Chondrocyte (in vitro differentiated cells): ENCODE results near the gene SGCG. TPM values are rescaled to one million over a fixed set of nuclear protein-coding genes. Genes with fewer than 3 reads are reported as not detected.
A peak's percentile ranks its signal among the peaks of the same experiment; 100 is the strongest.

ENCODE experiments used
- DNase-seq: peaks from one replicate; pipeline ENCODE4 v3.0.0; 2021; ENCODE audit warnings: mixed read lengths, low spot score
- H3K27ac Mint-ChIP-seq: one replicate; pipeline ENCODE4 v1.8.0; 2021; ENCODE audit warnings: mild to moderate bottlenecking, moderate library complexity, mixed read lengths; ENCODE audit not compliant: unreplicated experiment
- H3K27me3 Mint-ChIP-seq: 2 replicates; pipeline ENCODE4 v1.8.0; 2021; ENCODE audit warnings: low read depth, mixed read lengths
- H3K36me3 Mint-ChIP-seq: 2 replicates; pipeline ENCODE4 v1.8.0; 2021; ENCODE audit warnings: low read depth, mixed read lengths
- H3K4me1 Mint-ChIP-seq: 2 replicates; pipeline ENCODE4 v1.8.0; 2021; ENCODE audit warnings: low read depth, mild to moderate bottlenecking, mixed read lengths
- H3K4me3 Mint-ChIP-seq: one replicate; pipeline ENCODE4 v1.8.0; 2021; ENCODE audit warnings: mild to moderate bottlenecking, moderate library complexity, mixed read lengths; ENCODE audit not compliant: unreplicated experiment
- H3K9me3 Mint-ChIP-seq: 2 replicates; pipeline ENCODE4 v1.8.0; 2021; ENCODE audit warnings: low read depth, mixed read lengths
- CTCF ChIP-seq: fragments of 200-600 bp; sonication (generic); IDR thresholded peaks from 2 replicates; pipeline ENCODE4 v1.5.0; 2021; ENCODE audit warnings: antibody characterized with exemption, mild to moderate bottlenecking, moderate library complexity
- total RNA-seq: library from RNA; stranded (reverse); gene quantifications from 3 replicates; pipeline ENCODE4 v1.2.1, GENCODE V29; 2021

The SGCG gene
- total RNA-seq, 1 donor from 2014 or later: 12.8 TPM

GRCh38 chr13:23347601-23348000 is 166.8 kb downstream of the SGCG start:
- Mint-ChIP-seq H3K4me1 (peaks cover 59% of the 10 kb centered on the region), H3K36me3 (peaks cover 43% of the 10 kb centered on the region), H3K4me3 (no peak overlapping the region), H3K27me3 (no peaks in the 10 kb centered on the region), H3K27ac (peak overlapping the region; percentile 53), H3K9me3 (no peaks in the 10 kb centered on the region)
- no peak for TF ChIP-seq CTCF
- no peak for DNase-seq

- Mint-ChIP-seq H3K27me3 (no peaks in the 10 kb centered on the region), H3K4me3 (no peak overlapping the region), H3K9me3 (no peaks in the 10 kb centered on the region), H3K4me1 (peaks cover 67% of the 10 kb centered on the region), H3K27ac (peak overlapping the region; percentile 41), H3K36me3 (peaks cover 48% of the 10 kb centered on the region)
- peak; percentile 40 for TF ChIP-seq CTCF
- DNase-seq: no peak
Observed at GRCh38 chr13:23348262-23349127, 167.7 kb downstream of the SGCG start.

GRCh38 chr13:23349161-23349897 is 168.6 kb downstream of the SGCG start:
- no peaks in the 10 kb centered on the region for H3K9me3 Mint-ChIP-seq
- TF ChIP-seq CTCF: no peak
- peaks cover 46% of the 10 kb centered on the region for H3K36me3 Mint-ChIP-seq
- no peak for DNase-seq
- no peaks in the 10 kb centered on the region for H3K27me3 Mint-ChIP-seq
- peak overlapping the region; percentile 77 for H3K27ac Mint-ChIP-seq
- peaks cover 64% of the 10 kb centered on the region for H3K4me1 Mint-ChIP-seq
- H3K4me3 Mint-ChIP-seq: no peak overlapping the region

GRCh38 chr13:23350009-23350408 is 169.2 kb downstream of the SGCG start:
- Mint-ChIP-seq H3K36me3 (peaks cover 50% of the 10 kb centered on the region), H3K4me3 (no peak overlapping the region), H3K4me1 (peaks cover 57% of the 10 kb centered on the region), H3K27me3 (no peaks in the 10 kb centered on the region), H3K27ac (peak overlapping the region; percentile 77), H3K9me3 (no peaks in the 10 kb centered on the region)
- no peak for TF ChIP-seq CTCF
- DNase-seq: no peak

- DNase-seq: no peak
- Mint-ChIP-seq H3K27ac (peak overlapping the region; percentile 46), H3K27me3 (no peaks in the 10 kb centered on the region), H3K4me3 (no peak overlapping the region), H3K9me3 (no peaks in the 10 kb centered on the region), H3K4me1 (peaks cover 53% of the 10 kb centered on the region), H3K36me3 (peaks cover 50% of the 10 kb centered on the region)
- no peak for TF ChIP-seq CTCF
Observed at GRCh38 chr13:23352161-23352560, 171.4 kb downstream of the SGCG start.
